22Rv1 (cell line): ENCODE results near the gene UQCRHL.

Source experiments
- CTCF ChIP-seq: fragments of 450-650 bp; IDR thresholded peaks from 2 replicates; pipeline ENCODE4 v1.5.1; 2017; ENCODE audit warnings: mild to moderate bottlenecking
- ZFX ChIP-seq: fragments of 450-650 bp; IDR thresholded peaks from 2 replicates; pipeline ENCODE4 v1.6.1; 2017; ENCODE audit warnings: antibody characterized with exemption, borderline replicate concordance

GRCh38 chr1:15777909-15778707 lies 29.3 kb downstream of the UQCRHL start:
- no peak for TF ChIP-seq CTCF
- no peak for TF ChIP-seq ZFX
